Measurements from ENCODE around the gene ZNFX1.

- no peak for TF ChIP-seq CTCF (IDR thresholded peaks at IDR 0.05)
- TF ChIP-seq GATA2 (CRISPR knock-in tag; IDR thresholded peaks at IDR 0.05) = no peak
- no peak for TF ChIP-seq POLR2AphosphoS5 (IDR thresholded peaks at IDR 0.05; ENCODE audit: low read depth, low read length)
- no peak for TF ChIP-seq SIN3A (IDR thresholded peaks at IDR 0.05; ENCODE audit: borderline replicate concordance, low read depth, low read length)
- TF ChIP-seq PBX3 (IDR thresholded peaks at IDR 0.05) = no peak
- TF ChIP-seq EZH2phosphoT487 (IDR thresholded peaks at IDR 0.05; ENCODE audit: borderline replicate concordance, low read depth) = no peak
Measured at GRCh38 chr20:49219924-49220831, 57.7 kb downstream of the ZNFX1 start.
